GM23338 (cell line): ENCODE results near the gene MRPS15.

Experiments
- EZH2 ChIP-seq: fragments of 200-600 bp; sonication (generic); IDR thresholded peaks from one replicate; pipeline ENCODE4 v1.8.0; 2017; ENCODE audit warnings: antibody characterized with exemption, mild to moderate bottlenecking, low read depth; ENCODE audit not compliant: unreplicated experiment
- POLR2AphosphoS5 ChIP-seq: IDR thresholded peaks from 2 replicates; pipeline ENCODE4 v1.6.1; 2016; ENCODE audit warnings: antibody characterized with exemption, low read depth
- ZNF331 ChIP-seq: fragments of 250-450 bp; sonication (Bioruptor Pico); IDR thresholded peaks from 2 replicates; pipeline ENCODE4 v1.5.0; 2020; ENCODE audit warnings: low read depth, mild to moderate bottlenecking, moderate library complexity
- TF ChIP-seq, protein P1 (sequence below), 2 experiments: fragments of 200-600 bp in 1 of 2; sonication (generic) in 1 of 2; conservative IDR thresholded peaks; 2 replicates each; pipeline versions ENCODE4 v1.5.1 to v1.6.1; 2016 to 2017; ENCODE audit warnings: antibody characterized with exemption in 2 of 2, low read depth in 2 of 2, mild to moderate bottlenecking in 2 of 2, moderate library complexity in 1 of 2
- TF ChIP-seq, protein P2 (sequence below): IDR thresholded peaks from one replicate; pipeline ENCODE4 v1.6.1; 2018; ENCODE audit warnings: antibody characterized with exemption; ENCODE audit not compliant: unreplicated experiment

GRCh38 chr1:36419140-36419539 lies 45.0 kb downstream of the MRPS15 start:
- TF ChIP-seq, protein P1, sequence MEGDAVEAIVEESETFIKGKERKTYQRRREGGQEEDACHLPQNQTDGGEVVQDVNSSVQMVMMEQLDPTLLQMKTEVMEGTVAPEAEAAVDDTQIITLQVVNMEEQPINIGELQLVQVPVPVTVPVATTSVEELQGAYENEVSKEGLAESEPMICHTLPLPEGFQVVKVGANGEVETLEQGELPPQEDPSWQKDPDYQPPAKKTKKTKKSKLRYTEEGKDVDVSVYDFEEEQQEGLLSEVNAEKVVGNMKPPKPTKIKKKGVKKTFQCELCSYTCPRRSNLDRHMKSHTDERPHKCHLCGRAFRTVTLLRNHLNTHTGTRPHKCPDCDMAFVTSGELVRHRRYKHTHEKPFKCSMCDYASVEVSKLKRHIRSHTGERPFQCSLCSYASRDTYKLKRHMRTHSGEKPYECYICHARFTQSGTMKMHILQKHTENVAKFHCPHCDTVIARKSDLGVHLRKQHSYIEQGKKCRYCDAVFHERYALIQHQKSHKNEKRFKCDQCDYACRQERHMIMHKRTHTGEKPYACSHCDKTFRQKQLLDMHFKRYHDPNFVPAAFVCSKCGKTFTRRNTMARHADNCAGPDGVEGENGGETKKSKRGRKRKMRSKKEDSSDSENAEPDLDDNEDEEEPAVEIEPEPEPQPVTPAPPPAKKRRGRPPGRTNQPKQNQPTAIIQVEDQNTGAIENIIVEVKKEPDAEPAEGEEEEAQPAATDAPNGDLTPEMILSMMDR (conservative IDR thresholded peaks at IDR 0.05; ENCODE audit: low read depth in 2 of 2), result no peak
- TF ChIP-seq POLR2AphosphoS5 (no peak), EZH2 (no peak), ZNF331 (CRISPR knock-in tag) (no peak)
- TF ChIP-seq, protein P2, sequence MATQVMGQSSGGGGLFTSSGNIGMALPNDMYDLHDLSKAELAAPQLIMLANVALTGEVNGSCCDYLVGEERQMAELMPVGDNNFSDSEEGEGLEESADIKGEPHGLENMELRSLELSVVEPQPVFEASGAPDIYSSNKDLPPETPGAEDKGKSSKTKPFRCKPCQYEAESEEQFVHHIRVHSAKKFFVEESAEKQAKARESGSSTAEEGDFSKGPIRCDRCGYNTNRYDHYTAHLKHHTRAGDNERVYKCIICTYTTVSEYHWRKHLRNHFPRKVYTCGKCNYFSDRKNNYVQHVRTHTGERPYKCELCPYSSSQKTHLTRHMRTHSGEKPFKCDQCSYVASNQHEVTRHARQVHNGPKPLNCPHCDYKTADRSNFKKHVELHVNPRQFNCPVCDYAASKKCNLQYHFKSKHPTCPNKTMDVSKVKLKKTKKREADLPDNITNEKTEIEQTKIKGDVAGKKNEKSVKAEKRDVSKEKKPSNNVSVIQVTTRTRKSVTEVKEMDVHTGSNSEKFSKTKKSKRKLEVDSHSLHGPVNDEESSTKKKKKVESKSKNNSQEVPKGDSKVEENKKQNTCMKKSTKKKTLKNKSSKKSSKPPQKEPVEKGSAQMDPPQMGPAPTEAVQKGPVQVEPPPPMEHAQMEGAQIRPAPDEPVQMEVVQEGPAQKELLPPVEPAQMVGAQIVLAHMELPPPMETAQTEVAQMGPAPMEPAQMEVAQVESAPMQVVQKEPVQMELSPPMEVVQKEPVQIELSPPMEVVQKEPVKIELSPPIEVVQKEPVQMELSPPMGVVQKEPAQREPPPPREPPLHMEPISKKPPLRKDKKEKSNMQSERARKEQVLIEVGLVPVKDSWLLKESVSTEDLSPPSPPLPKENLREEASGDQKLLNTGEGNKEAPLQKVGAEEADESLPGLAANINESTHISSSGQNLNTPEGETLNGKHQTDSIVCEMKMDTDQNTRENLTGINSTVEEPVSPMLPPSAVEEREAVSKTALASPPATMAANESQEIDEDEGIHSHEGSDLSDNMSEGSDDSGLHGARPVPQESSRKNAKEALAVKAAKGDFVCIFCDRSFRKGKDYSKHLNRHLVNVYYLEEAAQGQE, result no peak
